ENCODE measurements around the gene GLT1D1. TPM values are rescaled to one million over a fixed set of nuclear protein-coding genes. Genes with fewer than 3 reads are reported as not detected.

GLT1D1 gene
- total RNA-seq, 1 experiment from 2014 or later, result not detected

GRCh38 chr12:128992550-128992949 is 139.3 kb downstream of the GLT1D1 start:
- no peak overlapping the region for H3K27ac ChIP-seq (ENCODE audit: low read length)
- H4K20me1 ChIP-seq (ENCODE audit: low read length), result no peaks in the 10 kb centered on the region
- no peaks in the 10 kb centered on the region for H3K9me3 ChIP-seq (ENCODE audit: low read length)
- no peaks in the 10 kb centered on the region for H3K9me2 ChIP-seq (replicated peaks; ENCODE audit: low read length)
- BruUV-seq (replicated peaks), result no TSS peak
- no peak overlapping the region for H3K9ac ChIP-seq (ENCODE audit: low read length)
- H3K4me1 ChIP-seq (ENCODE audit: insufficient read depth, low read length), result no peaks in the 10 kb centered on the region
- H3K4me3 ChIP-seq (ENCODE audit: low read length), result no peak overlapping the region
- no peak for ATAC-seq
- POLR2A ChIA-PET (ENCODE audit: unreplicated experiment), result no interaction called here
- TF ChIP-seq EZH2 (IDR thresholded peaks at IDR 0.05; ENCODE audit: low read length, unreplicated experiment) (no peak), EZH2phosphoT487 (IDR thresholded peaks at IDR 0.05; ENCODE audit: borderline replicate concordance, low read length) (no peak)
- TF ChIP-seq, protein P1, sequence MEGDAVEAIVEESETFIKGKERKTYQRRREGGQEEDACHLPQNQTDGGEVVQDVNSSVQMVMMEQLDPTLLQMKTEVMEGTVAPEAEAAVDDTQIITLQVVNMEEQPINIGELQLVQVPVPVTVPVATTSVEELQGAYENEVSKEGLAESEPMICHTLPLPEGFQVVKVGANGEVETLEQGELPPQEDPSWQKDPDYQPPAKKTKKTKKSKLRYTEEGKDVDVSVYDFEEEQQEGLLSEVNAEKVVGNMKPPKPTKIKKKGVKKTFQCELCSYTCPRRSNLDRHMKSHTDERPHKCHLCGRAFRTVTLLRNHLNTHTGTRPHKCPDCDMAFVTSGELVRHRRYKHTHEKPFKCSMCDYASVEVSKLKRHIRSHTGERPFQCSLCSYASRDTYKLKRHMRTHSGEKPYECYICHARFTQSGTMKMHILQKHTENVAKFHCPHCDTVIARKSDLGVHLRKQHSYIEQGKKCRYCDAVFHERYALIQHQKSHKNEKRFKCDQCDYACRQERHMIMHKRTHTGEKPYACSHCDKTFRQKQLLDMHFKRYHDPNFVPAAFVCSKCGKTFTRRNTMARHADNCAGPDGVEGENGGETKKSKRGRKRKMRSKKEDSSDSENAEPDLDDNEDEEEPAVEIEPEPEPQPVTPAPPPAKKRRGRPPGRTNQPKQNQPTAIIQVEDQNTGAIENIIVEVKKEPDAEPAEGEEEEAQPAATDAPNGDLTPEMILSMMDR (conservative IDR thresholded peaks at IDR 0.05; ENCODE audit: low read depth, low read length), result no peak
- H3K4me2 ChIP-seq (ENCODE audit: low read length), result no peak overlapping the region
- peaks cover 20% of the 10 kb centered on the region; the same call in 1 of the 2 replicates for H3K27me3 ChIP-seq (ENCODE audit: low read length)
- no peaks in the 10 kb centered on the region for H3K79me2 ChIP-seq (ENCODE audit: low read length)
- H3K36me3 ChIP-seq (ENCODE audit: low read depth, low read length), result no peaks in the 10 kb centered on the region
- no peaks in the 10 kb centered on the region for H3F3A ChIP-seq (ENCODE audit: low read length, unreplicated experiment)
- no peak for DNase-seq
- no peak overlapping the region for H2AFZ ChIP-seq (ENCODE audit: low read length)
- CTCF ChIA-PET, result no interaction called here
- intact Hi-C loops (cut with micrococcal nuclease), result no loop called here

DNA sequence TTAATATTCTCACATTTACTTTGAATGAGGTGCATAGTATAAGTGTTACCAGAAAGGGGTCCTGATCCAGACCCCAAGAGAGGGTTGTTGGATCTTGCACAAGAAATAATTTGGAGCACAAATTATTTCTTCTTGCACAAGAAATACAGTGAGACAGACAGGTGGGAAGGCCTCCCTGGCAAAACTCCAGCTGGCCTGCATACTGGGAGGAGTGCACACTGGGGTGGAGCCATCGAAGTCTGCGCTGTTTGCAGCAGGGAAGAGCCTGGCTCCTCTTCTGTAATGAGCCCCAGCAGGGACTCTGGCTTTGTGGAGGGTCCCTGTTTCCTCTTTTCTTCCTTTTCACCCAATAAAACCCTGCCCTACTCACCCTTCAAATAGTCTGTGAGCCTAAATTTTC is 141.6 kb downstream of the GLT1D1 start:
- POLR2A ChIA-PET (ENCODE audit: unreplicated experiment), result no interaction called here
- H3K4me2 ChIP-seq (ENCODE audit: low read length), result no peak overlapping the region
- H3K9me2 ChIP-seq (replicated peaks; ENCODE audit: low read length), result no peaks in the 10 kb centered on the region
- BruUV-seq (replicated peaks), result no TSS peak
- intact Hi-C loops (cut with micrococcal nuclease), result no loop called here
- no peak for TF ChIP-seq EZH2 (IDR thresholded peaks at IDR 0.05; ENCODE audit: low read length, unreplicated experiment)
- TF ChIP-seq, protein P1 (conservative IDR thresholded peaks at IDR 0.05; ENCODE audit: low read depth, low read length), result no peak
- TF ChIP-seq EZH2phosphoT487 (IDR thresholded peaks at IDR 0.05; ENCODE audit: borderline replicate concordance, low read length), result no peak
- H3K4me1 ChIP-seq (ENCODE audit: insufficient read depth, low read length), result no peaks in the 10 kb centered on the region
- H3K4me3 ChIP-seq (ENCODE audit: low read length), result no peak overlapping the region
- H3K9me3 ChIP-seq (ENCODE audit: low read length), result 0 out of 2 replicates have a peak, but pooled peaks cover 4% of the 10 kb centered on the region
- no peaks in the 10 kb centered on the region for H3F3A ChIP-seq (ENCODE audit: low read length, unreplicated experiment)
- ATAC-seq, result no peak
- H3K36me3 ChIP-seq (ENCODE audit: low read depth, low read length), result no peaks in the 10 kb centered on the region
- H4K20me1 ChIP-seq (ENCODE audit: low read length), result no peaks in the 10 kb centered on the region
- H2AFZ ChIP-seq (ENCODE audit: low read length), result no peak overlapping the region
- H3K27ac ChIP-seq (ENCODE audit: low read length), result no peak overlapping the region
- 0 out of 2 replicates have a peak, but pooled peaks cover 6% of the 10 kb centered on the region for H3K27me3 ChIP-seq (ENCODE audit: low read length)
- no peak for DNase-seq
- no peaks in the 10 kb centered on the region for H3K79me2 ChIP-seq (ENCODE audit: low read length)
- no peak overlapping the region for H3K9ac ChIP-seq (ENCODE audit: low read length)
- CTCF ChIA-PET, result no interaction called here

DNA sequence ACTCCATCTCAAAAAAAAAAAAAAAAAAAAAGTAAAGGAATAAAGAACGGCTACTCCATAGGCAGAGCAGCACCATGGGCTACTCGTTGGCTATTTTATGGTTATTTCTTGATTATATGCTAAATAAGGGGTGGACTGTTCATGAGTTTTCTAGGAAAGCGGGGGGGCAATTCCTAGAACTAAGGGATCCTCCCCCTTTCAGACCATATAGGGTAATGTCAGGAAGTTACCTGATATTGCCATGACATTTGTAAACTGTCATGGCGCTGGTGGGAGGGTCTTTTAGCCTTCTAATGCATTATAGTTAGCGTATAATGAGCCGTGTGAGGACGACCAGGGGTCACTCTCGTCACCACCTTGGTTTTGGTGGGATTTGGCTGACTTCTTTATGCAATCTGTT is 142.3 kb downstream of the GLT1D1 start:
- H3K79me2 ChIP-seq (ENCODE audit: low read length), result no peaks in the 10 kb centered on the region
- intact Hi-C loops (cut with micrococcal nuclease), result no loop called here
- no peak overlapping the region for H3K4me3 ChIP-seq (ENCODE audit: low read length)
- H3K9ac ChIP-seq (ENCODE audit: low read length), result no peak overlapping the region
- no peaks in the 10 kb centered on the region for H3K9me2 ChIP-seq (replicated peaks; ENCODE audit: low read length)
- H2AFZ ChIP-seq (ENCODE audit: low read length), result no peak overlapping the region
- ATAC-seq (no peak), DNase-seq (no peak)
- peaks cover 6% of the 10 kb centered on the region; the same call in 1 of the 2 replicates for H3K27me3 ChIP-seq (ENCODE audit: low read length)
- H3F3A ChIP-seq (ENCODE audit: low read length, unreplicated experiment), result no peaks in the 10 kb centered on the region
- 0 out of 2 replicates have a peak, but pooled peaks cover 4% of the 10 kb centered on the region for H3K9me3 ChIP-seq (ENCODE audit: low read length)
- H3K27ac ChIP-seq (ENCODE audit: low read length), result no peak overlapping the region
- no peaks in the 10 kb centered on the region for H3K4me1 ChIP-seq (ENCODE audit: insufficient read depth, low read length)
- no peaks in the 10 kb centered on the region for H4K20me1 ChIP-seq (ENCODE audit: low read length)
- no peaks in the 10 kb centered on the region for H3K36me3 ChIP-seq (ENCODE audit: low read depth, low read length)
- H3K4me2 ChIP-seq (ENCODE audit: low read length), result no peak overlapping the region
- BruUV-seq (replicated peaks), result no TSS peak
- CTCF ChIA-PET, result no interaction called here
- POLR2A ChIA-PET (ENCODE audit: unreplicated experiment), result no interaction called here
- TF ChIP-seq EZH2 (IDR thresholded peaks at IDR 0.05; ENCODE audit: low read length, unreplicated experiment) (no peak), EZH2phosphoT487 (IDR thresholded peaks at IDR 0.05; ENCODE audit: borderline replicate concordance, low read length) (no peak)

All from PC-3 (cell line).